Breast epithelium (tissue), 3 donors: ENCODE measurements around the gene PLPPR4.

ENCODE experiments used
- CTCF ChIP-seq, 3 donors: fragments of 450-650 bp; IDR thresholded peaks; one replicate each; pipeline ENCODE4 v1.5.1; 2016 to 2017; ENCODE audit warnings: antibody characterized with exemption in 3 of 3, mild to moderate bottlenecking in 3 of 3, moderate library complexity in 3 of 3
- POLR2A ChIP-seq: fragments of 450-650 bp; IDR thresholded peaks from one replicate; pipeline ENCODE4 v1.6.1; 2016; ENCODE audit warnings: antibody characterized with exemption, mild to moderate bottlenecking, moderate library complexity

- TF ChIP-seq CTCF (IDR thresholded peaks at IDR 0.05) (no peak), POLR2A (no peak)
Measured at GRCh38 chr1:99229122-99229521, 35.2 kb upstream of the PLPPR4 start.
